GM21526 (cell line): ENCODE data around the gene RIMS1.
"Not testable (repeated sequence)": the region's sequence is repeated elsewhere in the genome, so short reads cannot be mapped to it uniquely, and the experiment has no call there.

Experiments used
- ATAC-seq: cut with Tn5 transposase; IDR thresholded peaks from one replicate; pipeline ENCODE4 v1.9.1; 2021; ENCODE audit warnings: moderate library complexity; ENCODE audit not compliant: unreplicated experiment, low FRiP score

Gene RIMS1

GRCh38 chr6:72316675-72317380 lies 430.5 kb downstream of the RIMS1 start:
- no peak for ATAC-seq

- no peak for ATAC-seq
These were observed 435.4 kb downstream of the RIMS1 start for GRCh38 chr6:72321788-72322187.

- no peak for ATAC-seq
These were observed 436.4 kb downstream of the RIMS1 start for GRCh38 chr6:72322771-72323170.

GRCh38 chr6:72324591-72324990 lies 438.2 kb downstream of the RIMS1 start:
- no peak for ATAC-seq

- ATAC-seq = no peak
These were observed 442.4 kb downstream of the RIMS1 start for GRCh38 chr6:72328775-72329174.

- not testable (repeated sequence) for ATAC-seq
These were observed 448.9 kb downstream of the RIMS1 start for GRCh38 chr6:72335203-72335602.

- ATAC-seq = no peak
These were observed 462.6 kb downstream of the RIMS1 start for GRCh38 chr6:72348926-72349325.

- no peak for ATAC-seq
These were observed 464.0 kb downstream of the RIMS1 start for GRCh38 chr6:72350296-72350881.

GRCh38 chr6:72363844-72364740 lies 477.7 kb downstream of the RIMS1 start:
- no peak for ATAC-seq

- ATAC-seq = peak; percentile 60
These were observed 479.4 kb downstream of the RIMS1 start for GRCh38 chr6:72365773-72366172.

- ATAC-seq = no peak
These were observed 481.1 kb downstream of the RIMS1 start for GRCh38 chr6:72367439-72367838.

- no peak for ATAC-seq
These were observed 485.1 kb downstream of the RIMS1 start for GRCh38 chr6:72371473-72371872.

GRCh38 chr6:72374172-72374571 lies 487.8 kb downstream of the RIMS1 start:
- no peak for ATAC-seq

GRCh38 chr6:72374857-72375256 lies 488.5 kb downstream of the RIMS1 start:
- ATAC-seq = no peak

GRCh38 chr6:72376736-72377135 lies 490.4 kb downstream of the RIMS1 start:
- ATAC-seq = no peak

- ATAC-seq = no peak
These were observed 494.7 kb downstream of the RIMS1 start for GRCh38 chr6:72381076-72381475.

GRCh38 chr6:72382602-72383529 lies 496.5 kb downstream of the RIMS1 start:
- ATAC-seq = peak; percentile 95

GRCh38 chr6:72386324-72386723 lies 500.0 kb downstream of the RIMS1 start:
- peak; percentile 36 for ATAC-seq

- ATAC-seq = no peak
These were observed 503.3 kb downstream of the RIMS1 start for GRCh38 chr6:72389698-72390097.

- no peak for ATAC-seq
These were observed 504.2 kb downstream of the RIMS1 start for GRCh38 chr6:72390548-72390947.
